ENCODE results near the gene SNTN. TPM values are rescaled to one million over a fixed set of nuclear protein-coding genes. Genes with fewer than 3 reads are reported as not detected.

SNTN gene
- total and polyA plus RNA-seq, 2 experiments from 2014 or later, result 0.70 TPM; not detected in 1

DNA sequence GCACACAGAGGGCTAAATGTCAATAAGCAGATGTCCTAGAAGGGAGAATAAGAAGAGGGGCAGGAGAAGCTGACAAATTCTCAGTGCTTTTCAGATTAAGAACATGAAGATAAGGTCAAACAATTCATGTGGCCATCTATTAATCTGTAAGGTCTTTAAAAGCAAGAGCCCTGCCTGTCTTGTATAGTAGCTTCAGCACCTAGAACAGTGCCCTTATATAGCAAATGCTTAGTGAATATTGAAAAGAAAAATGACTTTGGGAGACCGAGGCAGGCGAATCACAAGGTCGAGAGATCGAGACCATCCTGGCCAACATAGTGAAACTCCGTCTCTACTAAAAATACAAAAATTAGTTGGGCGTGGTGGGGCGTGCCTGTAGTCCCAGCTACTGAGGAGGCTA is 18.1 kb downstream of the SNTN start (continued):
- TF ChIP-seq EZH2 (IDR thresholded peaks at IDR 0.05; ENCODE audit: low read depth, unreplicated experiment) (no peak), ZNF331 (CRISPR knock-in tag; IDR thresholded peaks at IDR 0.05; ENCODE audit: low read depth) (no peak), ZNF114 (CRISPR knock-in tag; IDR thresholded peaks at IDR 0.05) (no peak), STAT1 (IDR thresholded peaks at IDR 0.05; ENCODE audit: unreplicated experiment) (no peak), CTCF (conservative IDR thresholded peaks at IDR 0.05; ENCODE audit: low read depth in 2 of 2) (no peak)

- no peaks in the 10 kb centered on the region for H3K27me3 ChIP-seq (ENCODE audit: insufficient read depth)
- H3K27me3 Mint-ChIP-seq (ENCODE audit: insufficient read depth, low read depth, poor library complexity), result no peaks in the 10 kb centered on the region
- ATAC-seq, result no peak
These were observed 20.6 kb downstream of the SNTN start for GRCh38 chr3:63673111-63673510.

GRCh38 chr3:63674586-63674985 is 22.1 kb downstream of the SNTN start:
- no peak for ATAC-seq
- Mint-ChIP-seq H3K9me3 (no peaks in the 10 kb centered on the region; the same call in 2 of the 3 replicates), H3K27ac (no peak overlapping the region), H3K4me3 (no peak overlapping the region), H3K36me3 (ENCODE audit: low read depth) (no peaks in the 10 kb centered on the region), H3K4me1 (no peaks in the 10 kb centered on the region), H3K27me3 (ENCODE audit: insufficient read depth, low read depth, poor library complexity) (no peaks in the 10 kb centered on the region)
- H3K4me3 ChIP-seq, result no peak overlapping the region
- no peaks in the 10 kb centered on the region for H3K4me1 ChIP-seq (ENCODE audit: insufficient read depth)
- H3F3A ChIP-seq (replicated peaks; ENCODE audit: low read depth), result no peaks in the 10 kb centered on the region
- H3K9me2 ChIP-seq (ENCODE audit: insufficient read depth), result 0 out of 2 replicates have a peak, but pooled peaks cover 3% of the 10 kb centered on the region
- no peaks in the 10 kb centered on the region for H4K20me1 ChIP-seq (replicated peaks; ENCODE audit: insufficient read depth)
- H3K27ac ChIP-seq (ENCODE audit: low read depth), result no peak overlapping the region
- H3K4me2 ChIP-seq, result no peak overlapping the region
- H3K79me2 ChIP-seq (replicated peaks; ENCODE audit: insufficient read depth), result no peaks in the 10 kb centered on the region
- H2AFZ ChIP-seq, result no peak overlapping the region
- no peaks in the 10 kb centered on the region for H3K36me3 ChIP-seq (ENCODE audit: insufficient read depth)
- no peak for DNase-seq (ENCODE audit: low spot score)
- no peaks in the 10 kb centered on the region for H3K27me3 ChIP-seq (ENCODE audit: insufficient read depth)
- TF ChIP-seq, protein P1, sequence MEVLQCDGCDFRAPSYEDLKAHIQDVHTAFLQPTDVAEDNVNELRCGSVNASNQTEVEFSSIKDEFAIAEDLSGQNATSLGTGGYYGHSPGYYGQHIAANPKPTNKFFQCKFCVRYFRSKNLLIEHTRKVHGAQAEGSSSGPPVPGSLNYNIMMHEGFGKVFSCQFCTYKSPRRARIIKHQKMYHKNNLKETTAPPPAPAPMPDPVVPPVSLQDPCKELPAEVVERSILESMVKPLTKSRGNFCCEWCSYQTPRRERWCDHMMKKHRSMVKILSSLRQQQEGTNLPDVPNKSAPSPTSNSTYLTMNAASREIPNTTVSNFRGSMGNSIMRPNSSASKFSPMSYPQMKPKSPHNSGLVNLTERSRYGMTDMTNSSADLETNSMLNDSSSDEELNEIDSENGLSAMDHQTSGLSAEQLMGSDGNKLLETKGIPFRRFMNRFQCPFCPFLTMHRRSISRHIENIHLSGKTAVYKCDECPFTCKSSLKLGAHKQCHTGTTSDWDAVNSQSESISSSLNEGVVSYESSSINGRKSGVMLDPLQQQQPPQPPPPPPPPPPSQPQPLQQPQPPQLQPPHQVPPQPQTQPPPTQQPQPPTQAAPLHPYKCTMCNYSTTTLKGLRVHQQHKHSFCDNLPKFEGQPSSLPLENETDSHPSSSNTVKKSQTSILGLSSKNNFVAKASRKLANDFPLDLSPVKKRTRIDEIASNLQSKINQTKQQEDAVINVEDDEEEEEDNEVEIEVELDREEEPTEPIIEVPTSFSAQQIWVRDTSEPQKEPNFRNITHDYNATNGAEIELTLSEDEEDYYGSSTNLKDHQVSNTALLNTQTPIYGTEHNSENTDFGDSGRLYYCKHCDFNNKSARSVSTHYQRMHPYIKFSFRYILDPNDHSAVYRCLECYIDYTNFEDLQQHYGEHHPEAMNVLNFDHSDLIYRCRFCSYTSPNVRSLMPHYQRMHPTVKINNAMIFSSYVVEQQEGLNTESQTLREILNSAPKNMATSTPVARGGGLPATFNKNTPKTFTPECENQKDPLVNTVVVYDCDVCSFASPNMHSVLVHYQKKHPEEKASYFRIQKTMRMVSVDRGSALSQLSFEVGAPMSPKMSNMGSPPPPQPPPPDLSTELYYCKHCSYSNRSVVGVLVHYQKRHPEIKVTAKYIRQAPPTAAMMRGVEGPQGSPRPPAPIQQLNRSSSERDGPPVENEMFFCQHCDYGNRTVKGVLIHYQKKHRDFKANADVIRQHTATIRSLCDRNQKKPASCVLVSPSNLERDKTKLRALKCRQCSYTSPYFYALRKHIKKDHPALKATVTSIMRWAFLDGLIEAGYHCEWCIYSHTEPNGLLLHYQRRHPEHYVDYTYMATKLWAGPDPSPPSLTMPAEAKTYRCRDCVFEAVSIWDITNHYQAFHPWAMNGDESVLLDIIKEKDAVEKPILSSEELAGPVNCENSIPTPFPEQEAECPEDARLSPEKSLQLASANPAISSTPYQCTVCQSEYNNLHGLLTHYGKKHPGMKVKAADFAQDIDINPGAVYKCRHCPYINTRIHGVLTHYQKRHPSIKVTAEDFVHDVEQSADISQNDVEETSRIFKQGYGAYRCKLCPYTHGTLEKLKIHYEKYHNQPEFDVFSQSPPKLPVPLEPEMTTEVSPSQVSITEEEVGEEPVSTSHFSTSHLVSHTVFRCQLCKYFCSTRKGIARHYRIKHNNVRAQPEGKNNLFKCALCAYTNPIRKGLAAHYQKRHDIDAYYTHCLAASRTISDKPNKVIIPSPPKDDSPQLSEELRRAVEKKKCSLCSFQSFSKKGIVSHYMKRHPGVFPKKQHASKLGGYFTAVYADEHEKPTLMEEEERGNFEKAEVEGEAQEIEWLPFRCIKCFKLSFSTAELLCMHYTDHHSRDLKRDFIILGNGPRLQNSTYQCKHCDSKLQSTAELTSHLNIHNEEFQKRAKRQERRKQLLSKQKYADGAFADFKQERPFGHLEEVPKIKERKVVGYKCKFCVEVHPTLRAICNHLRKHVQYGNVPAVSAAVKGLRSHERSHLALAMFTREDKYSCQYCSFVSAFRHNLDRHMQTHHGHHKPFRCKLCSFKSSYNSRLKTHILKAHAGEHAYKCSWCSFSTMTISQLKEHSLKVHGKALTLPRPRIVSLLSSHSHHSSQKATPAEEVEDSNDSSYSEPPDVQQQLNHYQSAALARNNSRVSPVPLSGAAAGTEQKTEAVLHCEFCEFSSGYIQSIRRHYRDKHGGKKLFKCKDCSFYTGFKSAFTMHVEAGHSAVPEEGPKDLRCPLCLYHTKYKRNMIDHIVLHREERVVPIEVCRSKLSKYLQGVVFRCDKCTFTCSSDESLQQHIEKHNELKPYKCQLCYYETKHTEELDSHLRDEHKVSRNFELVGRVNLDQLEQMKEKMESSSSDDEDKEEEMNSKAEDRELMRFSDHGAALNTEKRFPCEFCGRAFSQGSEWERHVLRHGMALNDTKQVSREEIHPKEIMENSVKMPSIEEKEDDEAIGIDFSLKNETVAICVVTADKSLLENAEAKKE (CRISPR knock-in tag; IDR thresholded peaks at IDR 0.05), result no peak
- TF ChIP-seq EZH2 (IDR thresholded peaks at IDR 0.05; ENCODE audit: low read depth, unreplicated experiment) (no peak), ETS1 (IDR thresholded peaks at IDR 0.05) (no peak), POLR2AphosphoS5 (IDR thresholded peaks at IDR 0.05; ENCODE audit: low read depth) (no peak)

More at GRCh38 chr3:63673111-63673510, 20.6 kb downstream of the SNTN start:
- Mint-ChIP-seq H3K36me3 (ENCODE audit: low read depth) (no peaks in the 10 kb centered on the region), H3K27ac (no peak overlapping the region), H3K4me1 (no peaks in the 10 kb centered on the region), H3K4me3 (no peak overlapping the region), H3K9me3 (no peaks in the 10 kb centered on the region; the same call in 2 of the 3 replicates)
- Histone ChIP-seq H3K4me3 (no peak overlapping the region), H4K20me1 (replicated peaks; ENCODE audit: insufficient read depth) (no peaks in the 10 kb centered on the region), H3K4me1 (ENCODE audit: insufficient read depth) (no peaks in the 10 kb centered on the region), H3K27ac (ENCODE audit: low read depth) (no peak overlapping the region), H3K4me2 (no peak overlapping the region), H3K79me2 (replicated peaks; ENCODE audit: insufficient read depth) (no peaks in the 10 kb centered on the region), H3K9me2 (ENCODE audit: insufficient read depth) (0 out of 2 replicates have a peak, but pooled peaks cover 3% of the 10 kb centered on the region), H3F3A (replicated peaks; ENCODE audit: low read depth) (no peaks in the 10 kb centered on the region), H2AFZ (no peak overlapping the region), H3K36me3 (ENCODE audit: insufficient read depth) (no peaks in the 10 kb centered on the region)
- DNase-seq (ENCODE audit: low spot score), result no peak
- TF ChIP-seq ZNF114 (CRISPR knock-in tag; IDR thresholded peaks at IDR 0.05), result no peak
- no peak for TF ChIP-seq ZNF331 (CRISPR knock-in tag; IDR thresholded peaks at IDR 0.05; ENCODE audit: low read depth)
